Stimulated activated CD4-positive, alpha-beta T cell treated with anti-CD3 and anti-CD28 coated beads, Interleukin-15, amount 100 ng/mL, for 24 hours (primary cell): ENCODE measurements around the gene HRC.
"Not testable (repeated sequence)": the region's sequence is repeated elsewhere in the genome, so short reads cannot be mapped to it uniquely, and the experiment has no call there.

Source experiments
- DNase-seq: peaks from one replicate; pipeline ENCODE4 v3.0.0-alpha.2; 2020

HRC gene

GRCh38 chr19:49155005-49155819, at the start of gene HRC:
HRC (minus strand) TSS chr19:49155396; CDS start chr19:49155237, 159 bp downstream.
- DNase-seq, result no peak

- DNase-seq, result no peak
Observed at GRCh38 chr19:49201042-49201441, 45.8 kb upstream of the HRC start.

GRCh38 chr19:49200238-49200862, 45.2 kb upstream of the HRC start:
- peak; percentile 23 for DNase-seq

GRCh38 chr19:49196527-49197240, 41.5 kb upstream of the HRC start:
- DNase-seq, result no peak

GRCh38 chr19:49194408-49194807, 39.2 kb upstream of the HRC start:
- DNase-seq, result no peak

- DNase-seq, result no peak
Observed at GRCh38 chr19:49193822-49194394, 38.7 kb upstream of the HRC start.

GRCh38 chr19:49190781-49191180, 35.6 kb upstream of the HRC start:
- no peak for DNase-seq

GRCh38 chr19:49189259-49189658, 34.1 kb upstream of the HRC start:
- no peak for DNase-seq

- DNase-seq, result no peak
Observed at GRCh38 chr19:49188626-49189200, 33.5 kb upstream of the HRC start.

GRCh38 chr19:49186108-49186507, 30.9 kb upstream of the HRC start:
- DNase-seq, result no peak

GRCh38 chr19:49182848-49183375, 27.7 kb upstream of the HRC start:
- DNase-seq, result no peak

- not testable (repeated sequence) for DNase-seq
Observed at GRCh38 chr19:49182010-49182847, 27.0 kb upstream of the HRC start.

GRCh38 chr19:49180659-49181058, 25.5 kb upstream of the HRC start:
- DNase-seq, result no peak

GRCh38 chr19:49173198-49173597, 18.0 kb upstream of the HRC start:
- no peak for DNase-seq

- no peak for DNase-seq
Observed at GRCh38 chr19:49168421-49168820, 13.2 kb upstream of the HRC start.

GRCh38 chr19:49167857-49168409, 12.7 kb upstream of the HRC start:
- DNase-seq, result no peak

- no peak for DNase-seq
Observed at GRCh38 chr19:49165865-49166301, 10.7 kb upstream of the HRC start.

- DNase-seq, result no peak
Observed at GRCh38 chr19:49165111-49165750, 10.0 kb upstream of the HRC start.

GRCh38 chr19:49161987-49162386, 6.8 kb upstream of the HRC start:
- no peak for DNase-seq

- DNase-seq, result no peak
Observed at GRCh38 chr19:49160450-49161189, 5.4 kb upstream of the HRC start.
